Panc1 (cell line): Measurements from ENCODE around the gene TRPC4AP. TPM values are rescaled to one million over a fixed set of nuclear protein-coding genes. Genes with fewer than 3 reads are reported as not detected.

Source experiments
- ATAC-seq: fragments of 200-7000 bp; cut with Tn5 transposase; 2 replicates; pipeline ENCODE4 v1.9.1; 2020; ENCODE audit warnings: mild to moderate bottlenecking, moderate library complexity
- BruUV-seq: library from RNA; stranded (reverse); fragments of 400-500 nt; replicated peaks from 2 replicates; lab custom pipeline; 2021; lab: Mats Ljungman, UMichigan
- CTCF ChIA-PET: fragments of 300-600 bp; sonication (Branson Sonifier 250); formaldehyde crosslinking; loops from one replicate; lab custom pipeline; 2022; ENCODE audit warnings: antibody characterized with exemption; lab: Charles Lee
- POLR2A ChIA-PET: fragments of 300-600 bp; sonication (Branson Sonifier 250); formaldehyde crosslinking; loops from one replicate; lab custom pipeline; 2022; ENCODE audit warnings: antibody characterized with exemption; lab: Charles Lee
- DNase-seq: peaks from one replicate; pipeline ENCODE4 v3.0.0-alpha.2; 2010; ENCODE audit warnings: low read depth, low spot score
- H3K27ac ChIP-seq: 2 replicates; pipeline ENCODE4 v1.5.1; 2011; ENCODE audit warnings: mild to moderate bottlenecking, low read length, inconsistent platforms
- H3K27me3 ChIP-seq: fragments of 200-500 bp; sonication (Bioruptor generic); 2 replicates; pipeline ENCODE4 v1.6.0; 2014; ENCODE audit warnings: low read length, inconsistent platforms; ENCODE audit not compliant: control insufficient read depth, insufficient read depth
- H3K36me3 ChIP-seq: fragments of 200-500 bp; sonication (Bioruptor generic); 2 replicates; pipeline ENCODE4 v1.5.1; 2014; ENCODE audit warnings: inconsistent platforms, mild to moderate bottlenecking, low read length, moderate library complexity; ENCODE audit not compliant: control insufficient read depth, insufficient read depth
- H3K4me1 ChIP-seq: 2 replicates; pipeline ENCODE4 v1.5.1; 2011; ENCODE audit warnings: inconsistent platforms, mild to moderate bottlenecking, low read length, moderate library complexity; ENCODE audit not compliant: control insufficient read depth, insufficient read depth
- H3K4me3 ChIP-seq, 2 experiments: 2 replicates each; pipeline ENCODE4 v1.5.1; 2011 to 2012; ENCODE audit warnings: low read depth in 2 of 2, low read length in 2 of 2, mild to moderate bottlenecking in 2 of 2, inconsistent platforms in 1 of 2, moderate library complexity in 1 of 2
- H3K9me3 ChIP-seq: fragments of 200-500 bp; sonication (Bioruptor generic); 2 replicates; pipeline ENCODE4 v1.5.1; 2014; ENCODE audit warnings: low read depth, mild to moderate bottlenecking, inconsistent platforms, low read length, moderate library complexity; ENCODE audit not compliant: control insufficient read depth, insufficient read depth
- CTCF ChIP-seq: fragments of 450-650 bp; IDR thresholded peaks from 2 replicates; pipeline ENCODE4 v1.5.1; 2017; ENCODE audit warnings: mild to moderate bottlenecking
- POLR2AphosphoS5 ChIP-seq: IDR thresholded peaks from 2 replicates; pipeline ENCODE4 v1.6.1; 2012; ENCODE audit warnings: mild to moderate bottlenecking, low read depth, low read length, moderate library complexity
- REST ChIP-seq, 2 experiments: IDR thresholded peaks; 2 replicates each; pipeline ENCODE4 v1.6.1; 2011 to 2012; ENCODE audit warnings: low read depth in 2 of 2, control low read depth in 1 of 2, low read length in 1 of 2, mild to moderate bottlenecking in 1 of 2, moderate library complexity in 1 of 2; ENCODE audit not compliant: insufficient read depth in 1 of 2
- SIN3A ChIP-seq: IDR thresholded peaks from 2 replicates; pipeline ENCODE4 v1.6.1; 2012; ENCODE audit warnings: low read depth, mild to moderate bottlenecking, low read length, moderate library complexity, borderline replicate concordance; ENCODE audit not compliant: insufficient read depth
- TCF7L2 ChIP-seq: IDR thresholded peaks from 2 replicates; pipeline ENCODE4 v1.6.1; 2011; ENCODE audit warnings: mild to moderate bottlenecking, low read depth, low read length, inconsistent platforms
- in situ Hi-C: cut with HindIII; loops from 2 replicates; pipeline ENCODE4 v1.10.0; 2016; ENCODE audit warnings: low sequenced_read_pairs, low pct_unique_long_range_greater_than_20kb
- intact Hi-C: fragments of 100-400 bp; cut with micrococcal nuclease; formaldehyde crosslinking; loops from one replicate; pipeline ENCODE4 v1.10.0; 2022; ENCODE audit not compliant: unreplicated experiment
- total RNA-seq: library from RNA; stranded (reverse); gene quantifications from one replicate; pipeline ENCODE4 v1.2.1, GENCODE V29; 2021; ENCODE audit not compliant: unreplicated experiment

Gene TRPC4AP
- total RNA-seq, 1 experiment from 2014 or later = 48.4 TPM

GRCh38 chr20:35134880-35135279 is 42.3 kb upstream of the TRPC4AP start:
- no TSS peak for BruUV-seq
- ChIA-PET CTCF (no interaction called here), POLR2A (no interaction called here)
- Histone ChIP-seq H3K27ac (no peak overlapping the region), H3K36me3 (peaks cover 2% of the 10 kb centered on the region; the same call in 1 of the 2 replicates), H3K4me1 (no peaks in the 10 kb centered on the region), H3K4me3 (no peak overlapping the region), H3K27me3 (no peaks in the 10 kb centered on the region), H3K9me3 (no peaks in the 10 kb centered on the region)
- ATAC-seq = no peak; the same call in 1 of the 2 replicates
- DNase-seq = no peak
- TF ChIP-seq CTCF (no peak), POLR2AphosphoS5 (no peak), REST (IDR thresholded peaks at IDR 0.05; ENCODE audit: insufficient read depth in 1 of 2, low read depth in 2 of 2, low read length in 1 of 2) (no peak), TCF7L2 (no peak), SIN3A (no peak)
- intact Hi-C loops (no loop called here), in situ Hi-C loops (no loop called here)

- no peaks in the 10 kb centered on the region for H3K27me3 ChIP-seq
- H3K4me3 ChIP-seq = no peak overlapping the region
- H3K27ac ChIP-seq = no peak overlapping the region
- no TSS peak for BruUV-seq
- ChIA-PET POLR2A (no interaction called here), CTCF (no interaction called here)
- peaks cover 2% of the 10 kb centered on the region; the same call in 1 of the 2 replicates for H3K36me3 ChIP-seq
- no peak for ATAC-seq
- TF ChIP-seq REST (IDR thresholded peaks at IDR 0.05; ENCODE audit: insufficient read depth in 1 of 2, low read depth in 2 of 2, low read length in 1 of 2) (no peak), TCF7L2 (no peak), CTCF (no peak), SIN3A (no peak)
- in situ Hi-C loops (no loop called here), intact Hi-C loops (no loop called here)
- no peaks in the 10 kb centered on the region for H3K9me3 ChIP-seq
- DNase-seq = no peak
- H3K4me1 ChIP-seq = no peaks in the 10 kb centered on the region
These were observed 41.9 kb upstream of the TRPC4AP start for GRCh38 chr20:35134472-35134871.
